Hindlimb muscle (tissue), 1 donor: ENCODE results near the gene NUP42. TPM values are rescaled to one million over a fixed set of nuclear protein-coding genes. Genes with fewer than 3 reads are reported as not detected.

ENCODE experiments used
- DNase-seq: peaks from one replicate; pipeline ENCODE4 v3.0.0-alpha.2; 2013
- polyA plus RNA-seq: library from polyadenylated mRNA; unstranded; fragments of 120-200 nt; gene quantifications from one replicate; pipeline ENCODE4 v1.2.1, GENCODE V29; 2013; ENCODE audit not compliant: insufficient read length

NUP42 gene
- polyA plus RNA-seq, 1 donor, result 31.7 TPM

- no peak for DNase-seq
These were observed 54.0 kb downstream of the NUP42 start for GRCh38 chr7:23235813-23236221.

GRCh38 chr7:23237000-23237399, 55.2 kb downstream of the NUP42 start:
- no peak for DNase-seq

- DNase-seq, result no peak
These were observed 57.3 kb downstream of the NUP42 start for GRCh38 chr7:23238983-23239652.

GRCh38 chr7:23239698-23240097, 57.9 kb downstream of the NUP42 start:
- no peak for DNase-seq

GRCh38 chr7:23242321-23242720, 60.5 kb downstream of the NUP42 start:
- no peak for DNase-seq

- no peak for DNase-seq
These were observed 61.1 kb downstream of the NUP42 start for GRCh38 chr7:23242935-23243334.

GRCh38 chr7:23246555-23246954, 64.7 kb downstream of the NUP42 start, which contains the start of gene GPNMB:
Gene GPNMB (plus strand): TSS chr7:23246775. CDS start chr7:23246858, 83 bp downstream.
- DNase-seq, result peak; percentile 54

GRCh38 chr7:23247046-23247602, 65.3 kb downstream of the NUP42 start:
- DNase-seq, result peak; percentile 38

- DNase-seq, result peak; percentile 48
These were observed 65.9 kb downstream of the NUP42 start for GRCh38 chr7:23247603-23248335.

- DNase-seq, result no peak
These were observed 67.6 kb downstream of the NUP42 start for GRCh38 chr7:23249486-23249885.

Other genes with a start within 250 kb of the NUP42 start
- 18.6 TPM for gene HYCC1, start 167.9 kb upstream of the NUP42 start, polyA plus RNA-seq
- gene KLHL7, start 76.3 kb upstream of the NUP42 start, polyA plus RNA-seq, result 23.6 TPM
- 53.7 TPM for gene GPNMB, start 64.7 kb downstream of the NUP42 start, polyA plus RNA-seq
- 95.2 TPM for gene MALSU1, start 117.3 kb downstream of the NUP42 start, polyA plus RNA-seq